NCI-H774 (cell line): ENCODE results near the gene HIVEP3.
A peak's percentile ranks its signal among the peaks of the same experiment; 100 is the strongest.

Experiments
- DNase-seq: peaks from one replicate; lab custom pipeline; 2025; lab: John Stamatoyannopoulos, UW

The HIVEP3 gene

DNA sequence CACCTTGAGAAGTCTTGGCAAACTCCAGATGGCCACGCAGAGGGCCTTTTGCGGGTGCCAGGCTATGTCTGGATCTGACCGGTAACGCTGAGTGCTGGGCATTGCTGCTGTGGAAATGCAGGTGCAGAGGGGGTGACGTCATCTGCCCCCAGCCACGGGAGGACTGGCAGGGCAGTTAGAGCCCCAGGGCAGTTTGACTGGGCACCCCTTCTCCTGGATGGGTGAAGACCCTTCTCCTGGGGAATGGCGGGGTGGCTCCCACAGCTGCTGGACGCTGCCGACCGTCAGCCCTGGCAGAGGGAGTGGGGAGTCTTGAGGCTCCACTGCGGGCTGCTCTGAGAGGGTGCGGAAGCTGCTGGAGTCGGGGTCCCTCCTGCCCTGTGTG is 421.7 kb downstream of the HIVEP3 start:
- DNase-seq, result no peak

DNA sequence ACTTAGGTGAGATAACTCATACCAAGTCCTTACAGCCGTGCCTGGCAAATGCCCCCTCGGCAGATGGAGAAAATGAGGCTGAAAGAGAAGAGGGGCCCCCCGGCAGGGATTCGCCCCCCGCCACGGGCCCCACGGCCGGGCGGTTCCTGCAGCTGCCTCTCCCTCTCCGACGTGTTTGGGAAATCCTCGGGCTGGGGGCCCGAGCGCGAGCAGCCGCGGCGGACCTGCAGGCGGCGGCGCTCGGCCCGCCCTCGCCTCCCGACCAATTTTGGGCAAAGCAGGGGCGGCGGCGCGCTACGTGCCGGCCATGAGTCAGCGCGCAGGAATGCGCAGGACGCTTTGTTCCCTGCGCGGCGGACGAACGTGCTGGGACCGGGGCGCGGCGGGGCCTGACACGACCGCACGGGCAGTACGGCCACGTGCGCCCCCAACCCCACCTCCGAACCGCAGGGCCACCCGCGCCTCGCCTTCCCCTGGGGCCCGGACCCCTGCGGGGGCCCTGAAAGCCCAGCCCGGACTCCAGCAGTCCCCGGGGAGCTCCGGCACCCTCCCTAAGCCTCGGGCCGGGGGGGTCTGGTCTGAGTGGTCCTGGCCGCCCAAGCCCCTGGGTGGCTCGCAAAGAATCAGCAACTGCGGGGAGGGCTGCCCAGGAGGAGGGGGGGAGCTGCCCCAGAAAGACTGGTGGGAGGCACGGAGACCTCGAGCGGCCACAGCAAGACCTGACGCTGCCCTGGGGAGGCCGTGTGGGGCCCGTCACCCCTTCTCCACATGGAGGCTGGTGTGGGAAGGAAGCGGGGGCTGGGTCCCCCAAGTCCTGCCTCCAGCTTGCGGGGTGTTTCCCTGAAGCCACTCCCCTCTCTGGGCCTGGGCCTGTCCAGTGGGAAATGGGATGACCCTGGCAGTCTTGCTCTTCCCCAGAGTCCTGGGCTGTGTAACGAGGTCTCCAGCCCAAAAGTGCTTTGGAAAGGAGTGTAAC is 422.4 kb downstream of the HIVEP3 start:
- peak; percentile 64 for DNase-seq

- DNase-seq, result no peak
Observed at GRCh38 chr1:41495210-41495948, 423.3 kb downstream of the HIVEP3 start.

GRCh38 chr1:41494351-41495209 is 424.1 kb downstream of the HIVEP3 start:
- no peak for DNase-seq

GRCh38 chr1:41493626-41494350 is 424.9 kb downstream of the HIVEP3 start:
- DNase-seq, result no peak

GRCh38 chr1:41493117-41493536 is 425.6 kb downstream of the HIVEP3 start:
- DNase-seq, result no peak

- no peak for DNase-seq
Observed at GRCh38 chr1:41492341-41492848, 426.3 kb downstream of the HIVEP3 start.

DNA sequence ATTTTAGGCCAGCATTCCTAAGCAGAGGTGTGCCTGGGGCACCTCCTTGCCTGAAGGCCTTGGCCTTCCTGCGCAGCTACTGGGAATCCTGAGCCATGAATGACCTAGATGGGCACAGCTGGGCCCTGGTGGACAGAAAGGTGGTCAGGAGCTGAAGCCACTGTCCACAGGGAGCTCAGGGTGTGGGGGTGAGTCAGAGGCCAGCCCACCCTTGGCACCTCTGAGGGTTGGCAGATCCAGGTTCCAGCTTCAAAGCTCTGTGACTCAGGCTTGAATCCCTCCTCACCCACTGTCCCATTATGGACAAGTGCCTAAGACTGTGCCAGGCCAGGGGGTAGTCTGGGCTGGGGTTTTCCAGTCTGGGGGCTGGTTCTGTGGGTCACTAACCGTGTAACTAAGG is 427.8 kb downstream of the HIVEP3 start:
- DNase-seq, result no peak

GRCh38 chr1:41489561-41489960 is 429.2 kb downstream of the HIVEP3 start:
- no peak for DNase-seq

DNA sequence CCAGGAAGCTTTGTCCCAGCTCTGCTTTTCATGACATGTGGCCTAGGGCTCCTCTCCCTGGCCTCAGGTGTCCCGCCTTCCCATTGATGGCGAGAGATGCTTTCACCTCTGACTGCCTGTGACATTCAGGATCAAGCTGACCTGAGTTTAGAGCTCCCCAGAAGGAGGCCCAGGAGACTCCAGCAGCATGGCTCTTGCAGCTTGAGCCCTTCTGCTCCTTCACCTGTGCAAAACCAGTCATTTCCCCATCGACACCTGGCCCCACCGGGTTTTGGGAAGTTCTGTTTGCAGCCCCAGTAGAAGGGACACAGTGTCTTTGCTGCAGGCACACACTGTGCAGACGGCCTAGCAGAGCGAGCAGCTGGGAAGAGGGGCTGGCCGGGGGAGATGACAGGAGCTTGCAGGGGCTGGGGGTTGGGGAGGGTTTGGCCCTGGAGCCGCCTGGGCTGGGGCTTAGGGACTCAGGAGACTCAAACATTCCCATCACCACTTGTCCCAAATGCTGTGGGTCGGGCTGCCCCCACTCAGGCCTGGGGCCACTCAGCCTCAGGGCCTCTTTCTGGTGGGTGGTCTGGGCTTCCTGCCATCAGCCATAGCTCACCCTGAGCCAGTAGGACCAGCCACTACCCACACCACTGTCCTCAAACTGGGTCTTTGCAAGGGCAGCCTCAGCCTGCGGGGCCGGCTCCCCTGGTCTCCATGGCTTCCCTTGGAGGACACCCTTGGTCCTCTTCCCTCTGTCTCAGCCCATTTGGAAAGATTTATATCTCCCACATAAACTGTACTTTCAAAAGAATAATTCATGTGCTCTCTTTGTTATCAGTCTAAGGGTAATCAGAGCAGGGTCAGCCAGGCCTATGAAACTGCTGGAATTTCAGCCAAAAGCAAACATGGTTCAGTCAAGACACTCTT is 430.4 kb downstream of the HIVEP3 start:
- no peak for DNase-seq

- DNase-seq, result no peak
Observed at GRCh38 chr1:41487126-41488039, 431.3 kb downstream of the HIVEP3 start.

GRCh38 chr1:41486371-41487125 is 432.2 kb downstream of the HIVEP3 start:
- no peak for DNase-seq

DNA sequence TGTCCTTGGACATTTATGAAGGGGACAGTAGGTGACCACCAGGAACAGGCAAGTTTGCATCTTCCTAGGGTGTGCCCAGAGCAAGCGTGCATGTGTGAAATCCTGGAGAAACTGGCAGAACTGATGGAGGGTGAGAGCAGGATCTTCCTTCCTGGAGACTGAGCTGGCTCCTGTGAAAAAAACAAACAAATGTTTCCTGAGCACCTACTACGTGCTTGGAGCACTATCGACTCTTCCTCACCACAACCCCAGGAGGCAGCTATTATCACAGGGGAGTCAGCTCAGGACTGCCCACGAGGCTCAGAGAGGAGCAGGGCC is 432.7 kb downstream of the HIVEP3 start:
- no peak for DNase-seq

- no peak for DNase-seq
Observed at GRCh38 chr1:41485605-41486004, 433.1 kb downstream of the HIVEP3 start.

DNA sequence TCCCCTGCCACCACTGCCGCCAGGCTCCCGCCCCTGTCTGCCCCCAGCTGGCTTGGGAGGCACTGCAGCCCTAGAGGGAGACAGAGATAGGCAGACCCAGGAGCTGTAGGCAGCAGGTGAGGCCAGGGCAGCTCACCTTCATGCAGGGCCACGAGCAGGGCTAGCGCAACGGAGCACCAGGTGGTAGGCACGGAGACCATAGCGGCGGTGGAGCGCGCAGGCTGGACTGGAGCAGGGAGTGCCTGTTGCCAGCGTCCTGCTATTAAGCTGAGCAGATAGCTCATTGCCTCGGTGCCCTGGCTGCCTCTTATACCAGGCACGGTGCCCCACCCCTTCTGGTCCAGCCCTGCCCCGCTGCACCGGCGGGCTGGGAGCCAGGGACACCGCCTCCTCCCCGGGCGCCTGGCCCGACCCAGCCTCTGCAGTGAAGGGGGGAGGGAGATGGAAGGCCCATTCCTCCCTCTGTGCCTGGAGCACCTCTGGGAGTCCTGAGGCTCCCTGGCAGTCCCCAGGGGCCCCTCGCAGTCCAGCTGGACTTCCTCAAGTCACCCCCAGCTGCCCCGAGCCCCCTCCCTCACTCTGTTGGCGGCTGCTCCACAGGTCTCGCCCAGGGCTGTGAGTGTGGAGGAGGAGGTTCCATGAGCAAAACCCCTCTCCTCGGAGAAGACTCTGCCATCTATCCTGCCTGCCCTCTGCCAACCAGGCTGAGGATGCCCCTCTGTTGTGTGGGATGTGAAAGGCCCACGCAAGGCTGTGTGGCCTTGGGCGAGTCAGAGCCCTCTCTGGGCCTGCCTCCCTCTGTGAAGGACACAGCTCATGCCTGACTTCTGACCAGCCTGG is 434.1 kb downstream of the HIVEP3 start, which contains the start of gene EDN2:
EDN2 (minus strand) TSS at position 282 of the 840 bp plus-strand sequence; CDS start at position 200, 82 bp downstream.
- peak; percentile 85 for DNase-seq

GRCh38 chr1:41483960-41484401 is 434.7 kb downstream of the HIVEP3 start:
- DNase-seq, result no peak
